Gastroesophageal sphincter (tissue), 3 donors: ENCODE measurements around the gene NPHS2.

Experiments used
- CTCF ChIP-seq, 4 experiments: fragments of 200-600 bp in 2 of 4; fragments of 450-650 bp in 2 of 4; sonication (generic) in 1 of 4; IDR thresholded peaks; one replicate each; pipeline ENCODE4 v1.5.1; 2017 to 2019; ENCODE audit warnings: antibody characterized with exemption in 4 of 4, mild to moderate bottlenecking in 2 of 4, moderate library complexity in 2 of 4
- EP300 ChIP-seq: sonication (generic); formaldehyde crosslinking; IDR thresholded peaks from one replicate; pipeline ENCODE4 v1.6.1; 2017; ENCODE audit warnings: antibody characterized with exemption, mild to moderate bottlenecking
- POLR2A ChIP-seq, 2 donors: fragments of 450-650 bp; IDR thresholded peaks; one replicate each; pipeline ENCODE4 v1.6.1; 2017; ENCODE audit warnings: antibody characterized with exemption in 2 of 2, mild to moderate bottlenecking in 2 of 2, moderate library complexity in 1 of 2
- POLR2AphosphoS5 ChIP-seq: sonication (generic); formaldehyde crosslinking; IDR thresholded peaks from one replicate; pipeline ENCODE4 v1.6.1; 2017; ENCODE audit warnings: antibody characterized with exemption

GRCh38 chr1:179509384-179509783, 66.4 kb downstream of the NPHS2 start:
- TF ChIP-seq CTCF (IDR thresholded peaks at IDR 0.05) (no peak), POLR2AphosphoS5 (no peak), POLR2A (IDR thresholded peaks at IDR 0.05) (no peak), EP300 (no peak)
